OCI-LY3 (cell line): Measurements from ENCODE around the gene TNS1.

Experiments used
- CTCF ChIP-seq: fragments of 200-600, 300-600 bp; sonication (generic); IDR thresholded peaks from 2 replicates; pipeline ENCODE4 v1.5.1; 2014; ENCODE audit warnings: antibody characterized with exemption, low read length, low read depth
- EZH2phosphoT487 ChIP-seq: fragments of 200-600 bp; shearing (Covaris generic); IDR thresholded peaks from 2 replicates; pipeline ENCODE4 v1.6.1; 2018; ENCODE audit warnings: antibody characterized with exemption, mixed run types, low read depth

DNA sequence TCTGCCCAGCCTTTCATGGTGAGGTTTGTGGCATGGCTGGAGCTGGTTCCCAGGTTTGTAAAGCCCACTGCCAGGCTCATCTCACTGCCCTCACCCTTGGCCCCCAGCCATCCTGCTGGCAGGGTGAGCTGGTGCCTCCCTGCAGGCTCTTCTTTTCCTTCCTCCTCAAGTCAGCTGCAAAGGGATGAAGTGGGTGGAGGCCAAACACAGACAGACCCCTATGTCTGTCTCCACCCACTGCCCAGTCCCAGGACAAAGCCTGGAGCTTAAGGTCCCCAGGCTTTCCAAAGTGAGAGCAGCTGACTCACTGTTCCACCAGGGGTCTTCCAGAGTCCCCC lies 92.0 kb downstream of the TNS1 start:
- TF ChIP-seq CTCF: no peak
- no peak for TF ChIP-seq EZH2phosphoT487
